PFSK-1 (cell line): Measurements from ENCODE around the gene SLIT3.

ENCODE experiments used
- POLR2AphosphoS5 ChIP-seq: IDR thresholded peaks from 2 replicates; pipeline ENCODE4 v1.6.1; 2012; ENCODE audit warnings: low read depth, mild to moderate bottlenecking, control low read depth, low read length, moderate library complexity
- REST ChIP-seq, 2 experiments: IDR thresholded peaks; 2 replicates each; pipeline versions ENCODE4 v1.6.1 to v1.8.0; 2011 to 2012; ENCODE audit warnings: low read depth in 2 of 2, low read length in 2 of 2, control low read depth in 1 of 2, inconsistent platforms in 1 of 2, mild to moderate bottlenecking in 1 of 2, moderate library complexity in 1 of 2; ENCODE audit not compliant: insufficient read depth in 1 of 2
- SIN3A ChIP-seq: IDR thresholded peaks from 2 replicates; pipeline ENCODE4 v1.6.1; 2012; ENCODE audit warnings: mild to moderate bottlenecking, low read length, moderate library complexity, borderline replicate concordance; ENCODE audit not compliant: insufficient read depth
- TAF1 ChIP-seq: IDR thresholded peaks from 2 replicates; pipeline ENCODE4 v1.6.1; 2012; ENCODE audit warnings: low read length, control low read depth, borderline replicate concordance; ENCODE audit not compliant: insufficient read depth

GRCh38 chr5:168807287-168807686 lies 493.7 kb downstream of the SLIT3 start:
- TF ChIP-seq POLR2AphosphoS5: no peak
- TF ChIP-seq SIN3A: no peak
- no peak for TF ChIP-seq TAF1
- no peak for TF ChIP-seq REST (IDR thresholded peaks at IDR 0.05; ENCODE audit: insufficient read depth in 1 of 2, low read depth in 2 of 2, low read length in 2 of 2)
